DMS53 (cell line): ENCODE data around the gene RALGAPB.

Experiments
- DNase-seq: peaks from one replicate; lab custom pipeline; 2025; lab: John Stamatoyannopoulos, UW

RALGAPB gene

GRCh38 chr20:38612751-38613515 is 140.3 kb downstream of the RALGAPB start:
- DNase-seq: no peak

- no peak for DNase-seq
These were observed 142.6 kb downstream of the RALGAPB start for GRCh38 chr20:38615283-38615682.

GRCh38 chr20:38616457-38616856 is 143.8 kb downstream of the RALGAPB start:
- no peak for DNase-seq

- no peak for DNase-seq
These were observed 144.6 kb downstream of the RALGAPB start for GRCh38 chr20:38617011-38617829.

GRCh38 chr20:38617830-38618196 is 145.2 kb downstream of the RALGAPB start:
- no peak for DNase-seq

GRCh38 chr20:38620441-38620840 is 147.8 kb downstream of the RALGAPB start:
- DNase-seq: no peak

GRCh38 chr20:38623061-38623460 is 150.4 kb downstream of the RALGAPB start:
- DNase-seq: no peak

- DNase-seq: no peak
These were observed 151.4 kb downstream of the RALGAPB start for GRCh38 chr20:38624084-38624483.

- DNase-seq: no peak
These were observed 153.3 kb downstream of the RALGAPB start for GRCh38 chr20:38625896-38626295.

GRCh38 chr20:38626921-38627659 is 154.4 kb downstream of the RALGAPB start:
- DNase-seq: no peak
